H9 (cell line): Measurements from ENCODE around the gene P2RY8. TPM values are rescaled to one million over a fixed set of nuclear protein-coding genes. Genes with fewer than 3 reads are reported as not detected.

Experiments
- DNase-seq: peaks from one replicate; pipeline ENCODE4 v3.0.0-alpha.2; 2017
- H2AFZ ChIP-seq: one replicate; pipeline ENCODE4 v1.6.1; 2013; ENCODE audit warnings: mild to moderate bottlenecking, low read length, control low read depth, moderate library complexity
- H2AK5ac ChIP-seq: 2 replicates; pipeline ENCODE4 v1.6.1; 2013; ENCODE audit warnings: low read length, control low read depth, mixed read lengths; ENCODE audit not compliant: insufficient read length
- H2BK120ac ChIP-seq: one replicate; pipeline ENCODE4 v1.6.1; 2013; ENCODE audit warnings: low read depth, mild to moderate bottlenecking, low read length, control low read depth, inconsistent platforms; ENCODE audit not compliant: poor library complexity, severe bottlenecking
- H2BK12ac ChIP-seq: 2 replicates; pipeline ENCODE4 v1.6.1; 2013; ENCODE audit warnings: low read length, control low read depth, mixed read lengths, low read depth; ENCODE audit not compliant: insufficient read length
- H2BK15ac ChIP-seq: 2 replicates; pipeline ENCODE4 v1.6.1; 2013; ENCODE audit warnings: low read depth, low read length, control low read depth
- H2BK20ac ChIP-seq: one replicate; pipeline ENCODE4 v1.6.1; 2013; ENCODE audit warnings: low read depth, mild to moderate bottlenecking, low read length, control low read depth, inconsistent platforms; ENCODE audit not compliant: poor library complexity, severe bottlenecking
- H2BK5ac ChIP-seq: 2 replicates; pipeline ENCODE4 v1.6.1; 2013; ENCODE audit warnings: low read length, control low read depth, mixed read lengths; ENCODE audit not compliant: insufficient read length
- H3K14ac ChIP-seq: 2 replicates; pipeline ENCODE4 v1.6.1; 2013; ENCODE audit warnings: low read length, control low read depth; ENCODE audit not compliant: insufficient read depth
- H3K18ac ChIP-seq: 2 replicates; pipeline ENCODE4 v1.6.1; 2013; ENCODE audit warnings: low read depth, mild to moderate bottlenecking, mixed read lengths, low read length, control low read depth; ENCODE audit not compliant: insufficient read length
- H3K23ac ChIP-seq: 2 replicates; pipeline ENCODE4 v1.6.1; 2013; ENCODE audit warnings: low read length, control low read depth, mixed read lengths, low read depth; ENCODE audit not compliant: insufficient read length
- H3K23me2 ChIP-seq: 2 replicates; pipeline ENCODE4 v1.6.1; 2013; ENCODE audit warnings: low read depth, mild to moderate bottlenecking, mixed read lengths, low read length, control low read depth; ENCODE audit not compliant: insufficient read length, poor library complexity, severe bottlenecking
- H3K27ac ChIP-seq: 2 replicates; pipeline ENCODE4 v1.5.1; 2013; ENCODE audit warnings: low read length, control low read depth, mixed read lengths, low read depth; ENCODE audit not compliant: insufficient read length
- H3K27me3 ChIP-seq: 2 replicates; pipeline ENCODE4 v1.6.1; 2013; ENCODE audit warnings: low read length, control low read depth, inconsistent platforms; ENCODE audit not compliant: insufficient read depth
- H3K4ac ChIP-seq: 2 replicates; pipeline ENCODE4 v1.6.1; 2013; ENCODE audit warnings: low read depth, mild to moderate bottlenecking, control low read depth, inconsistent platforms, low read length, moderate library complexity
- H3K4me1 ChIP-seq: 2 replicates; pipeline ENCODE4 v1.6.1; 2013; ENCODE audit warnings: low read length, control low read depth, inconsistent platforms; ENCODE audit not compliant: insufficient read depth
- H3K4me2 ChIP-seq: 2 replicates; pipeline ENCODE4 v1.6.1; 2013; ENCODE audit warnings: low read length, control low read depth, mixed read lengths; ENCODE audit not compliant: insufficient read length, insufficient read depth
- H3K56ac ChIP-seq: 2 replicates; pipeline ENCODE4 v1.6.1; 2013; ENCODE audit warnings: low read depth, mild to moderate bottlenecking, mixed read lengths, low read length, control low read depth; ENCODE audit not compliant: insufficient read length
- H3K79me1 ChIP-seq: 2 replicates; pipeline ENCODE4 v1.6.1; 2013; ENCODE audit warnings: low read depth, mild to moderate bottlenecking, moderate library complexity, low read length, control low read depth, inconsistent platforms; ENCODE audit not compliant: insufficient read depth, poor library complexity, severe bottlenecking
- H3K79me2 ChIP-seq: 2 replicates; pipeline ENCODE4 v1.6.1; 2013; ENCODE audit warnings: low read length, control low read depth, inconsistent platforms; ENCODE audit not compliant: insufficient read depth
- H3K9ac ChIP-seq: 2 replicates; pipeline ENCODE4 v1.6.1; 2013; ENCODE audit warnings: low read length, control low read depth, mixed read lengths; ENCODE audit not compliant: insufficient read length; ENCODE audit errors: extremely low read depth
- H3K9me3 ChIP-seq: one replicate; pipeline ENCODE4 v1.6.1; 2013; ENCODE audit warnings: low read depth, low read length, inconsistent platforms; ENCODE audit not compliant: control insufficient read depth
- H3T11ph ChIP-seq: one replicate; pipeline ENCODE4 v1.6.1; 2013; ENCODE audit warnings: mild to moderate bottlenecking, low read length, control low read depth, inconsistent platforms
- H4K20me1 ChIP-seq: one replicate; pipeline ENCODE4 v1.6.1; 2013; ENCODE audit not compliant: control insufficient read depth, insufficient read length, insufficient read depth
- H4K5ac ChIP-seq: 2 replicates; pipeline ENCODE4 v1.6.1; 2013; ENCODE audit warnings: low read depth, mild to moderate bottlenecking, mixed read lengths, low read length, control low read depth; ENCODE audit not compliant: insufficient read length
- H4K8ac ChIP-seq: replicated peaks from 2 replicates; pipeline ENCODE4 v1.6.1; 2013; ENCODE audit warnings: low read length, control low read depth, mixed read lengths, low read depth; ENCODE audit not compliant: insufficient read length
- H4K91ac ChIP-seq: 2 replicates; pipeline ENCODE4 v1.6.1; 2013; ENCODE audit warnings: low read depth, mild to moderate bottlenecking, moderate library complexity, mixed read lengths, low read length, control low read depth; ENCODE audit not compliant: insufficient read length
- H3K27ac Mint-ChIP-seq, 3 experiments: 2 replicates in 2 of 3; 3 replicates in 1 of 3; pipeline ENCODE4 v1.8.0; 2020 to 2021; ENCODE audit warnings: mixed read lengths in 3 of 3, mild to moderate bottlenecking in 1 of 3, moderate library complexity in 1 of 3
- H3K27me3 Mint-ChIP-seq: 2 replicates; pipeline ENCODE4 v1.8.0; 2021; ENCODE audit warnings: low read depth, mild to moderate bottlenecking, moderate library complexity, mixed read lengths
- H3K36me3 Mint-ChIP-seq, 3 experiments: 2 replicates in 2 of 3; 3 replicates in 1 of 3; pipeline ENCODE4 v1.8.0; 2020 to 2021; ENCODE audit warnings: low read depth in 3 of 3, mixed read lengths in 3 of 3; ENCODE audit not compliant: insufficient read depth in 1 of 3
- H3K4me1 Mint-ChIP-seq, 2 experiments: 2 replicates each; pipeline ENCODE4 v1.8.0; 2020; ENCODE audit warnings: mixed read lengths in 2 of 2
- H3K4me3 Mint-ChIP-seq, 2 experiments: 2 replicates in 1 of 2; 3 replicates in 1 of 2; pipeline ENCODE4 v1.8.0; 2020 to 2021; ENCODE audit warnings: mild to moderate bottlenecking in 2 of 2, mixed read lengths in 2 of 2, moderate library complexity in 1 of 2
- H3K9me3 Mint-ChIP-seq, 2 experiments: 2 replicates in 1 of 2; 3 replicates in 1 of 2; pipeline ENCODE4 v1.8.0; 2020; ENCODE audit warnings: mild to moderate bottlenecking in 2 of 2, mixed read lengths in 2 of 2, moderate library complexity in 1 of 2
- WGBS: extraction: QIAGEN DNeasy Blood & Tissue Kit; methylation state at CpG from one replicate; pipeline ENCODE4 v1.1.7; 2013; ENCODE audit warnings: missing lambda C conversion rate, low lambda C conversion rate, mixed read lengths; ENCODE audit not compliant: insufficient read length; ENCODE audit errors: extremely low coverage; 5-methylcytosine and 5-hydroxymethylcytosine counted together
- total RNA-seq: library from RNA; stranded (reverse); gene quantifications from 2 replicates; pipeline ENCODE4 v1.2.1, GENCODE V29; 2021
- TF ChIP-seq, protein P1 (sequence below): fragments of 200-600 bp; sonication (generic); conservative IDR thresholded peaks from 3 replicates; pipeline ENCODE4 v1.8.0; 2021; ENCODE audit warnings: antibody characterized with exemption, mild to moderate bottlenecking

Gene P2RY8
- total RNA-seq, 1 experiment from 2014 or later = not detected

DNA sequence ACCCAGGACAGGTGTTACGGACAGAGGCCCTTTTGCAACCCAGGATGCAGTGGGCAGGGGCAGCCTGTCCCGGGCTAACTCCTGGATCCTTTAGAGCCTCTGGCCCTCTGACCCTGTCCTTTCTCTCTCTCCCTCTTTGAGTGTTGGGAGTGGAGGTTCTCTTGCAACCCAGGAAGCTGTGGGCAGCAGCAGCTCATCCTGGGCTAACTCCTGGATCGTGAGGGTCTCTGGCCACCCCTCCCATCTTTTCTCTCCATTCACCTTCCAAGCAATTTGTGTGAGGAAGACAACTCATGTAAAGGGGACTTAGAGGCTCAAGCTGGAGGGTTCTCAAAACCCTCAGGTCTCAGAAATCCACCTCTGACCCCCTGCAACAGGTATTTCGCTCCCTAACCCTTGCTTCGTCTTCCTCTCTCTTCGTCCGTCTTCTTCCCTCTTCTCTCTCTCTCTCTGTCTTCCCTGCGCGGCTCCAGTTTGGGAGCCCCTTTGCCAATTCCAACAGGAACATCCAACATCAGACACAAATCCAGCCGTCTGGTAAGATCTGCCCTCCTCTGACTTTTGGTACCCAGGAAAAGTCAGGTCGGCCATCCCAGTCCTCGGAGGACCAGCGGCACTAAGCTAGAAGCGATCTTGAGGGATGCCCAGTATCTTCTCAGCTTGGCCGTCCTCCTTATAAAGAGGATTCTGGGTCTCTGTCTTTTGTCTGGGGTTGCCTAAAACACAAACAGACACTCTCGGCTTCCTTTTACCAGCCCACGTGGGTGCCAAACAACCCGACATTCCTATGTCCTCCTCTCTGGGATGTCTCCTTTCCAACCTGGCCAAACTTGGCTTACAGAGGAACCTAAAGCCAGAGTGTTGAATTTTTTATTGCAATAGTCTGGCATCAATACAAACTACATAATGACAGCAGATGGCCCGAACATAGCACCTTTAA is 92.2 kb downstream of the P2RY8 start:
- no peak overlapping the region for H4K8ac ChIP-seq
- no peak overlapping the region for H3K56ac ChIP-seq
- no peak overlapping the region for H3K18ac ChIP-seq
- peak; percentile 12 for DNase-seq
- H2BK12ac ChIP-seq = no peak overlapping the region
- H3K14ac ChIP-seq = no peak overlapping the region
- Mint-ChIP-seq H3K27me3 (peaks cover 2% of the 10 kb centered on the region), H3K9me3 (peaks cover 48 to 49% of the 10 kb centered on the region in 2 experiments), H3K27ac (peak overlapping the region in 1 of 3 experiments; percentile 14; a peak in 1 of 7 replicates), H3K4me1 (no peaks in the 10 kb centered on the region), H3K36me3 (peaks cover 66 to 84% (median 74%) of the 10 kb centered on the region in 3 experiments), H3K4me3 (no peak overlapping the region)
- H4K20me1 ChIP-seq = no peaks in the 10 kb centered on the region
- no peak overlapping the region for H2BK20ac ChIP-seq
- no peaks in the 10 kb centered on the region for H3K23me2 ChIP-seq
- no peak overlapping the region for H3K27ac ChIP-seq
- peaks cover 28% of the 10 kb centered on the region; the same call in 1 of the 2 replicates for H3K79me2 ChIP-seq
- H2BK120ac ChIP-seq = no peak overlapping the region
- no peak overlapping the region for H4K5ac ChIP-seq
- no peak overlapping the region for H2AFZ ChIP-seq
- no peak overlapping the region for H4K91ac ChIP-seq
- no peak overlapping the region for H2AK5ac ChIP-seq
- no peaks in the 10 kb centered on the region for H3K4me1 ChIP-seq
- H3K27me3 ChIP-seq = no peaks in the 10 kb centered on the region
- H3K9ac ChIP-seq = no peak overlapping the region
- H2BK5ac ChIP-seq = no peak overlapping the region
- no CpG with 5 or more reads among the region's 19 CpGs for WGBS
- H3K79me1 ChIP-seq = peaks cover 8% of the 10 kb centered on the region
- no peak overlapping the region for H3K4ac ChIP-seq
- H3K4me2 ChIP-seq = no peak overlapping the region
- no peak overlapping the region for H2BK15ac ChIP-seq
- no peak overlapping the region for H3T11ph ChIP-seq
- TF ChIP-seq, protein P1, sequence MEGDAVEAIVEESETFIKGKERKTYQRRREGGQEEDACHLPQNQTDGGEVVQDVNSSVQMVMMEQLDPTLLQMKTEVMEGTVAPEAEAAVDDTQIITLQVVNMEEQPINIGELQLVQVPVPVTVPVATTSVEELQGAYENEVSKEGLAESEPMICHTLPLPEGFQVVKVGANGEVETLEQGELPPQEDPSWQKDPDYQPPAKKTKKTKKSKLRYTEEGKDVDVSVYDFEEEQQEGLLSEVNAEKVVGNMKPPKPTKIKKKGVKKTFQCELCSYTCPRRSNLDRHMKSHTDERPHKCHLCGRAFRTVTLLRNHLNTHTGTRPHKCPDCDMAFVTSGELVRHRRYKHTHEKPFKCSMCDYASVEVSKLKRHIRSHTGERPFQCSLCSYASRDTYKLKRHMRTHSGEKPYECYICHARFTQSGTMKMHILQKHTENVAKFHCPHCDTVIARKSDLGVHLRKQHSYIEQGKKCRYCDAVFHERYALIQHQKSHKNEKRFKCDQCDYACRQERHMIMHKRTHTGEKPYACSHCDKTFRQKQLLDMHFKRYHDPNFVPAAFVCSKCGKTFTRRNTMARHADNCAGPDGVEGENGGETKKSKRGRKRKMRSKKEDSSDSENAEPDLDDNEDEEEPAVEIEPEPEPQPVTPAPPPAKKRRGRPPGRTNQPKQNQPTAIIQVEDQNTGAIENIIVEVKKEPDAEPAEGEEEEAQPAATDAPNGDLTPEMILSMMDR = no peak
- H3K9me3 ChIP-seq = peaks cover 13% of the 10 kb centered on the region
- H3K23ac ChIP-seq = no peak overlapping the region
